HG02852 (cell line): ENCODE measurements around the gene SFXN2.
"Not testable (repeated sequence)": the region's sequence is repeated elsewhere in the genome, so short reads cannot be mapped to it uniquely, and the experiment has no call there.

Experiments
- ATAC-seq: cut with Tn5 transposase; IDR thresholded peaks from one replicate; pipeline ENCODE4 v1.9.1; 2021; ENCODE audit warnings: mild to moderate bottlenecking, moderate library complexity; ENCODE audit not compliant: unreplicated experiment

Gene SFXN2

GRCh38 chr10:102718220-102718619 is 3.8 kb downstream of the SFXN2 start:
- no peak for ATAC-seq

DNA sequence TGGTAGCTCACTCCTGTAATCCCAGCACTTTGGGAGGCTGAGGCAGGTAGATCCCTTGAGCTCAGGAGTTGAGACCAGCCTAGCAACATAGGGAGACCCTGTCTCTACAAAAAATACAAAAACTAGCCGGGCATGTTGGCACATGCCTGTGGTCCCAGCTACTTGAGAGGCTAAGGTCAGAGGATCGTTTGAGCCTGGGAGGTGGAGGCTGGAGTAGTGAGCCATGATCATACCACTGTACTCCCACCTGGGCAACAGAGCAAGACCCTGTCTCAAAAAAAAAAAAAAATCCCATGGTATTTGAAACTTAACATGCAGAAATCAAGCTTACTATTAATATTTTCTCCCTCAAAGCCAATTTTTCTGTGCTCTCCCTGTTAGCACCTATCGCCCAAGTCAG is 5.9 kb downstream of the SFXN2 start:
- ATAC-seq, result no peak

GRCh38 chr10:102720775-102721301 is 6.4 kb downstream of the SFXN2 start:
- ATAC-seq, result no peak

DNA sequence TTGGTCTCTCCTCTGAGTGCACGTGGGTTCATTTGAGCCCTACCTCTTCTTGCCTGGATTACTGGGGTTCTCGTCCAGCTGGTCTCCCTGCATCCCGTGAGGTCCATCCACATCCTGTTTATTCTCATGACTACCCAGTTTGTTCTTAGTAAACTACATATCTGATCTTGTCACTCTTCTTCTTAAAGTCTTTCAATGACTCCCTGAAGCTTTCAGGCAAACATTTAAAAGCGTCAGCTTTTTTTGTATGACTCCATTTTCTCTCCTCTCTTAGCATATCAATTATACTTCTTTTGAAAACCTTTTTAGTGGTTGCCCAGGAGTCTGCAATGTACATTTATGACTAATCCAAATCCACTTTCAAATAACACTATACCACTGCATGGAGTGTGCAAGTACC is 7.5 kb downstream of the SFXN2 start:
- ATAC-seq, result no peak

- no peak for ATAC-seq
These were observed 9.6 kb downstream of the SFXN2 start for GRCh38 chr10:102723989-102724388.

GRCh38 chr10:102726274-102726673 is 11.8 kb downstream of the SFXN2 start:
- no peak for ATAC-seq

DNA sequence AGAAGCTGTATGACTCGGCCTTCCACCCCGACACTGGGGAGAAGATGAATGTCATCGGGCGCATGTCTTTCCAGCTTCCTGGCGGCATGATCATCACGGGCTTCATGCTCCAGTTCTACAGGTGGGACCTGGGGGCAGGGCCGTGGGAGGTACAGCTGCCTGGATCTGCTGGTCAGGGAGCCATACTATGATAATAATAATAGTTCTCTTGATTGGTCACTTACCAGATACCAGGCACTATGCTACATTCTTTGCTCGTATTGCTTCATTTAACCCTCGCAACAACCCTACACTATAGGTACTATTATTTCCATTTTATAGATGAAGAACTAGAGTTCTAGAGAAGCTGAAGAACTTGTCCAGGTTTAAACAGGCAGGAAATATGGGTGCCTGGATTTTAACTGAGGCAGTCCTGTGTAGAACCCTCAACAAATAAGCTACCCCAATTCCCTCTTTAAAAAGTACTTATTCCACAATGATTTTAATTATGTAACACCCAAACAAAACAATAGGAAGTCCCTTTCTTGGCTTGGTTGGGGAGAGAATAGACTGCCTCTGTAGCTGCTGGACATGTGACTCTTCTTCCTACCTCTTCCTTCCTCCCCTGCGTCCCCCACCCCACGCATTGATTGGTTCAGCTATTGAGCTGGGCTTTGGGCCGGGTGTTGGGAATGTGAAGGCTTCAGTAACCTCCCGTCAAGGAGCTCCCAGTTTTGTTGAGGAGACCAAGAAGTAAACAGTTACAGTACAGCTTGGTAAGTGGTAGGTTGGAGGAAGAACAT is 12.8 kb downstream of the SFXN2 start:
- no peak for ATAC-seq

DNA sequence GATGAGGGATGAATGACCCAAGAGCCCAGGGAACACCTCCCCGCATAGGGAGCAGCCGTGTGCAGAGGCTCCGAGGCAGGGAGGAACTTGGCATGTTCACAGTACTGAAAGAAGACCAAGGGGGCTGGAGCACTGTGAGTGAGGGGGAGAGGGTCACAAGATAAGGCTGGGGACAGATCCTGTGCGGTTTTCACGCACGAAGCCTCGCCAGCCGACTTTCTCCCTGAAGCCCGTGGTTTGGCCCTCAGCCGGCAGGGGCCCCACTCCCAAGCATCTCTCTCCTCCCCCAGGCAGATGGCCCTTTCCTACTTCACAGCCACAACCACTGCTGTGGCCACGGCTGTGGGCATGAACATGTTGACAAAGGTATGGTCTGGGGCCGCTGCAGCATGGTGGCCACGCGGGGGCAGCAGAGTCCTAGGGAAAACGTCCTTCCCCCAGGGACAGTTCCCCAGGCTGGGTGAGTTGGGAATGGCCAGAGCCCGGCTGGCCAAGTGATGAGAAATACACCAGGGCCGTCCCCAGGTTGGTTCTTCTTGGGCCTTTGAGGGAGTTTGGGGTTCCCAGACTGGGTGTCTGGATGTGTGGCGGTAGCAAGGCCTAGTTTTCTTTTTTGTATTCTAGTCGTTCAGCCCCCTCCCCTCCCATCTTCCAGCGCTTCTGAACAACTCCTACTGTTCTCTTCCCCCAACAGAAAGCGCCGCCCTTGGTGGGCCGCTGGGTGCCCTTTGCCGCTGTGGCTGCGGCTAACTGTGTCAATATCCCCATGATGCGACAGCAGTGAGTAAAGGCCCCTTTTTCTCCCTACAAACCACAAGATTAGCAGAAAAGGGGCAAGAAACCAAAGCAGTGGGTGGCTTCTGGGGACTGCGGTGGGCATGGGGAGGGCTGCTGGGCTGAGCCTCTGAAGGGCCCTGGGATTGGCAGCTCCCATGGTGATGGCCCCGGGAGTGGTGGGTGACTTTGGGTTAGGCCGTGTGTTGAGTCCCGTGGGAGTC is 14.9 kb downstream of the SFXN2 start:
- ATAC-seq, result no peak

DNA sequence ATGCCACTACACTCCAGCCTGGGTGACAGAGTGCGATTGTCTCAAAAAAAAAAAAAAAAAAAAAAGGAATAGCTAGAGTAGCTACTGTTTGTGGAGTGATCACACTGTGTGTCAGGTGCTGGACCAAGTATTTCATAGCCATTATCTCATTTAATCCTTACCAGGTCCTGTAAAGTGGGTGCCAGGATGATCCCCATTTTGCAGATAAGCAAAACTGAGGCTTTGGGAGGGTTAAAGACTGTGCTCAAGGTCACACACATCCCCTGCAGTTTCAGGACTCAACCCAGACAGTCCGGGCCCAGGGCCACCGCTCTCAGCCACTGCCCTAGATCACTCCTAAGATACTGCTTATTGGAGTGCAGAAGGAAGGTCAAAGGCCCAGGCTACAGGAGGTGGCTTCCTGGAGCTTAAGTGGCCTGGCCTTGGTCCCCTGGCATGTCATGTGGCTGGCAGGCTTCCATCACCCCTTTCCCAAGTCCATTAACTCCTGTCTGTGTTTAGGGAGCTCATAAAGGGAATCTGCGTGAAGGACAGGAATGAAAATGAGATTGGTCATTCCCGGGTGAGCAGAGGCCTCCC is 16.9 kb downstream of the SFXN2 start:
- no peak for ATAC-seq

GRCh38 chr10:102732661-102733060 is 18.2 kb downstream of the SFXN2 start:
- ATAC-seq, result no peak

- ATAC-seq, result no peak
These were observed 20.7 kb downstream of the SFXN2 start for GRCh38 chr10:102735065-102735562.

DNA sequence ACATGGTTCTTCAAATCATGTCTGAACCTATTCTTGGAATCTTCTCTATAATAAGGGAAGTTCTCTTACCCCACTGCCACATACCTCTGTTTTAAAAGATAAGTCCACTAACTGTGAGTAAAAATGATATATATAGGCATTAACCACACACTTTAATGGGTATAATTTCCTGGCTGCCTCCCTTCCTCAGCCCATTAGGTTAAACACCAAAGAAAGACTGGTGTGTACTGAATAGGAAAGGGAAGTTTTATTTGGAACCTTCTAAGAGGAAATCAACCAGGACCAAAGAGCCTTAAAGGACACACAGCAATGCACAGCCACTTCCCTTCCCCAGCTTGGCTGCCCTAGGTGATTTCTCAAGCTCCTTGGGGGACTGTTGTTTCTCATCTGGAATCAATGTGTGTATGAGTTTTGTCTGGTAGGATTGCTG is 24.3 kb downstream of the SFXN2 start:
- no peak for ATAC-seq

- ATAC-seq, result no peak
These were observed 25.8 kb downstream of the SFXN2 start for GRCh38 chr10:102740229-102740628.

DNA sequence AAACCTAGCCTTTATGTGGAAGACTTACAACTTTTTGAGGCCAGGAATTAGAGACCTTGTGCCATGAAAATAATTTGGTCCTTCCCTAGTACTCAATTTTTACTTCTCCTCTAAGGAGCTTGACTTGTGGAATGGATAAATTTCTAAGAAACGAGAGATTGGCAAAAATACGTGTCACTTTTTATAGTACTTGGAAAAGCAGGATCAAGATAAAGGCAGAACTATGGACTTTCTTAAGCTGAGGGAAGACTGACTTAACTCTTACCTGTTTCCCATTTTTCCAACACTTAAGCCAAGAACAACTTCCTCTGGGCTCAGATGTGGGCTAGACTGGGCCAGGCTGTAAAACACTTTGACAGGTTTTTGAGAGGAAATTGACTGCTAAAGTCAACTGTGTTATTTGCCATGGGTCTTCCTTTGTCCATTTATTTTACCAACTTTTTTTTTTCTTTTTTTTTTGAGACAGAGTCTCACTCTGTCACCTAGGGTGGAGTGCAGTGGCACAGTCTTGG is 27.3 kb downstream of the SFXN2 start:
- no peak for ATAC-seq

- not testable (repeated sequence) for ATAC-seq
These were observed 27.9 kb downstream of the SFXN2 start for GRCh38 chr10:102742313-102742712.

GRCh38 chr10:102743078-102743587 is 28.7 kb downstream of the SFXN2 start:
- ATAC-seq, result no peak

DNA sequence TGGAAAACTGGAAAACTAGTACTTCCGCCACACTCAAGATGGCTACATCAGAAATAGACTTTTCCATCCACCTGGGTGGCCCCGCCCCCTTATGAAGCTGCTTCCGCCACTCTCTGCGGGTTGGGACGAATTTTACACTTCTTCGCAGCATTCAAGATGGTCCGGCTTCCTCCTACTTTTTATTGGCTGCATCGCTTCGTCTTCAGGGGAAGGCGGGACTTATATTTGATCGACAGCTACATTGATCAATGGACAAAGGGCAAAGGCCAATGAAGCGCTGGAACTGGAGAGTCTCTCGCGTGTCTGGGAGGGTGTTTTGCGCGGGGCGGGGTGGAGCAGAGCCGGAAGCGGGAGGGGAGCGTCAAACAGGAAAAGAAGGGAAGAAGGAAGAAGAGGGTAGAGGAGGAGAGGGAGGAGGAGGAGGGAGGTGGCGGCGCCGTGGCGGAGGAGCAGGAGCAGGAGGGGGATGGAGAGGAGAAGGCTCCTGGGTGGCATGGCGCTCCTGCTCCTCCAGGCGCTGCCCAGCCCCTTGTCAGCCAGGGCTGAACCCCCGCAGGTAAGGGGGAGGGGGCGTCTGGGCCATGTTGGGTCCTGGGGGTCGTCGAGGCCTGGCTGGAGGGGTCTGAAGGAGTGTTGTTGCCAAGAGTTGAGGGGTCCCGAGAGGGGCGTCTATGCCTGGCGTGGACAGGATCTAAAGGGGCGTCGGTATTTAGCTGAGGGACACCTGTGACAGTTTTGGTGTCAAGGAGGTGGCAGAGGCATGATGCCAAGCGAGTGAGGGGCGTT is 29.3 kb downstream of the SFXN2 start, which contains the start of gene WBP1L:
WBP1L (plus strand) TSS at position 361 of the 786 bp plus-strand sequence; CDS start at position 467, 106 bp downstream.
- ATAC-seq, result peak; percentile 95

DNA sequence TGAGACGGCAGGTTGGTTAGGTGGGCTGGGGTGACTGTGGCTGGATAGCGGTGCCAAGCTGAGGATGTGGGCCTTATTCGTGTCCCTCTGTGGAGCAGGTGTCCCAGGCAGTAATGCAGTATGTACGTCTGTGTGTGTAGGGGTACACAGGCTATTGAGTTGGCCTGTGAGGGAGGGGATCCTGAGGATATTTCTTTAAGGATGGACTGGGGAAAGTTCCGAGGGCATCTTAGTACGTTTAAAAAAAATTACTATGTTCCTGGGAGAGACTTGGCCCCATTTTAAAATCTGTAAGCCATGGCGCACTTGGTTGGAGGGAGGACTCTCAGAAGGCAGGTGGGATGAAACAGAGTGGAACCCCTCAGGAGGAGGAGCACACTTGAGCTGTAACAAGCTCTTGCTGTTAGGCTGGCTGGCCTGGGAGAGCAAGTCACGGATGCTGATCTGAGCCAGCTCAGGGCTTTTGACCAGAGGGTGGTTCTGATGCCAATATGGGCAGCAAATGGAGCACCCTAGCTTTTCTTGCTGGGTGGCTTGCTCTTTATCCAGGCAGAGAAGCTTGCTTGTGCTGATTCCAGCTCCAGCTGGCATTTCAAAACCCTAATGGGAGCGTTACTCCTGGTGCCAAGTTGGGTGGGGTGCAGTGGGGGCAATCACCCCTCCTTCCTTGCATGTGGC is 30.1 kb downstream of the SFXN2 start:
- no peak for ATAC-seq

DNA sequence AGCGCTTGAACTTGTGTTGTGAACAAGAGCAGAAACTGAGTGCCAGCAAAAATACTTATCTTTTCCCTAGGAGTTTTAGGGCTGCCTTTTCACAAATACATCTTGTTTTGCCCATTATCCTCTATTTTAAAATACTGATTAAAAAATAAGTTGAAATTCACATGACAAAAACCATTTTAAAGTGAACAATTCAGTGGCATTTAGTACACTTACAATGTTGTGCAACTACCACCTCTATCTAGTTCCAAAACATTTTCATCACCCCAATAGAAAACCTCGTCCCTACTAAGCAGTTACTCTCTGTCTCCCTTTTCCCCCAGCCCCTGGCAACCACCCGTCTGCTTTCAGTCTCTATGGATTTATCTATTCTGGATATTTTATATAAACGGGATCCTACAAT is 30.7 kb downstream of the SFXN2 start:
- no peak for ATAC-seq
